ENCODE data around the gene POMT2.

The POMT2 gene

GRCh38 chr14:77276295-77276935, 44.3 kb downstream of the POMT2 start:
- TF ChIP-seq POLR2A (IDR thresholded peaks at IDR 0.05; ENCODE audit: low read depth, low read length) (no peak), PAX5 (IDR thresholded peaks at IDR 0.05; ENCODE audit: insufficient read depth, low read length, severe bottlenecking) (no peak), POLR2AphosphoS5 (IDR thresholded peaks at IDR 0.05; ENCODE audit: low read depth, low read length) (no peak), SPI1 (IDR thresholded peaks at IDR 0.05; ENCODE audit: low read depth, low read length) (no peak), TAF1 (IDR thresholded peaks at IDR 0.05; ENCODE audit: low read depth, low read length) (no peak), POU2F2 (IDR thresholded peaks at IDR 0.05; ENCODE audit: low read depth, low read length) (no peak)
- DNase-seq (ENCODE audit: insufficient read length, low spot score) (no peak), FAIRE-seq (no peak)

- DNase-seq (ENCODE audit: insufficient read length, low spot score) (no peak), FAIRE-seq (no peak)
- TF ChIP-seq POU2F2 (IDR thresholded peaks at IDR 0.05; ENCODE audit: low read depth, low read length), result no peak
- TF ChIP-seq SPI1 (IDR thresholded peaks at IDR 0.05; ENCODE audit: low read depth, low read length), result no peak
These were observed 45.1 kb downstream of the POMT2 start for GRCh38 chr14:77275601-77276017.

DNA sequence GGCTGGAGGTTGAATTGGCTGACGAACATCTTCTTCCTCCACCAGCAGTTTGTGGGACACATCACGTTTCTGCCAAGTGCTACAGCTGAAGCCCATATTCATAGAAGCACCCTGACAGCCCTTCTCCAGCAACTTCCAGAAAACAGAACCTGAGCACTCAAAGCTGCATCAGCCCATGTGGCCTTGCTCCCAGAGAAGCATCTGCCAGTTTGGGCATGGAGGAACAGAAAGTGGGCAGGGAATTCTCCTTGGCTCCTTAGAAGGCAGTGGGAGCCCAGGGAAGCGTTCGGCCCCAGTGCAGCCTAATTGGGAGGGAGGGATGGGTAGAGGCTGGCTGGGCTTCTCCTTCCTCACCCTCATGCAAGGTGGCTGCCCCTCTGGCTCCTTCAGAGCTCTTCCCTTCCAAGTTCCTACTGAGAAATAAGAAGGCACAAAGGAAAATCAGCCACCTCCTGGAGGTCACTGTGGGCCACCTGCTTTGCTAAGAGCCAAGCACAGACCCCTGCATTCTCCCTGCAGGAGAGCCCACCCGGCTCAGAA, 45.6 kb downstream of the POMT2 start:
- TF ChIP-seq POLR2AphosphoS5 (IDR thresholded peaks at IDR 0.05; ENCODE audit: low read depth, low read length), result no peak
- no peak for TF ChIP-seq PAX5 (IDR thresholded peaks at IDR 0.05; ENCODE audit: insufficient read depth, low read length, severe bottlenecking)
- no peak for TF ChIP-seq POLR2A (IDR thresholded peaks at IDR 0.05; ENCODE audit: low read depth, low read length)
- TF ChIP-seq POU2F2 (IDR thresholded peaks at IDR 0.05; ENCODE audit: low read depth, low read length), result no peak
- TF ChIP-seq TAF1 (IDR thresholded peaks at IDR 0.05; ENCODE audit: low read depth, low read length), result no peak
- TF ChIP-seq SPI1 (IDR thresholded peaks at IDR 0.05; ENCODE audit: low read depth, low read length), result no peak
- no peak for FAIRE-seq
- no peak for DNase-seq (ENCODE audit: insufficient read length, low spot score)

DNA sequence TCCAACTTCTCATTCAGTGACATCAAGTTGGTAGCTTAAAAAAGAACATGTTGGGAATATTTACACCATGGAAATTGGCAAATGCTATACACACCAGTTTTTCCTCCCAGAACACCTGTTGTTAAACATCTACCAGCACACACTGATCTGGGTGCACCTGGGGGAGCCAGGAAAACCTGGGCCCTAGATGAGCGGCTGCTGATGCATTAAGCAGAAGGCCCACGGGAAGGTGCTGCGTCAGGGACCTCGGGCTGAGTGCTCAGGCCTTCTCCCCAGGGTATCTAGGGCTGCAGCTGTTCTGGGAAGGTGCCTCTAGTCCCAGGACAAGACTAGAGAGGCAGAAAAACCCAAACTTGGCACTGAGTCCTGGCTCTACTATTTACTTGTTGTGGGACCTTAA, 46.9 kb downstream of the POMT2 start:
- DNase-seq (ENCODE audit: insufficient read length, low spot score) (no peak), FAIRE-seq (no peak)
- TF ChIP-seq SPI1 (IDR thresholded peaks at IDR 0.05; ENCODE audit: low read depth, low read length), result no peak
- no peak for TF ChIP-seq POLR2AphosphoS5 (IDR thresholded peaks at IDR 0.05; ENCODE audit: low read depth, low read length)
- no peak for TF ChIP-seq PAX5 (IDR thresholded peaks at IDR 0.05; ENCODE audit: insufficient read depth, low read length, severe bottlenecking)
- TF ChIP-seq POLR2A (IDR thresholded peaks at IDR 0.05; ENCODE audit: low read depth, low read length), result no peak
- TF ChIP-seq TAF1 (IDR thresholded peaks at IDR 0.05; ENCODE audit: low read depth, low read length), result no peak
- TF ChIP-seq POU2F2 (IDR thresholded peaks at IDR 0.05; ENCODE audit: low read depth, low read length), result no peak

DNA sequence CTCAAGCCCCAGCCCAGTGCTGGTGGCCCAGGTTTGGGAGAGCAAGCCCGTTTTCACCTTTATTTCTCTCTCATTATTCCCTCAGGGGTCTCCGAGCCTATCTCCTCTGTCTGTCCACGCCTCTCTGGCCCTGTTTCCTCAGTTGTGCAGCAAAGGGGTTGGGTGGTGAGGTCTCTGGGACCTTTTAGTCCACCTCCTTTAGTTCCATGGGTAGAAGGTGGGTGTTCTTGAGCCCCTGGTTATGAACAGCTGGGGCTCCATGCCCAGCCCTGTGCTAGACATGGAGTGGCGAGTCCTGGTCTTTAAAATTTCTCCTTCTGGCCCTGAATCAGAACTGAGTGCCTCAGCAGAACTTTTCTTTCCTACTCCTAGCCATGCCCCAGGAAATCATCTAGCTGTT, 48.4 kb downstream of the POMT2 start:
- DNase-seq (ENCODE audit: insufficient read length, low spot score) (no peak), FAIRE-seq (no peak)
- TF ChIP-seq PAX5 (IDR thresholded peaks at IDR 0.05; ENCODE audit: insufficient read depth, low read length, severe bottlenecking) (no peak), POU2F2 (IDR thresholded peaks at IDR 0.05; ENCODE audit: low read depth, low read length) (no peak), POLR2A (IDR thresholded peaks at IDR 0.05; ENCODE audit: low read depth, low read length) (no peak), TAF1 (IDR thresholded peaks at IDR 0.05; ENCODE audit: low read depth, low read length) (no peak), SPI1 (IDR thresholded peaks at IDR 0.05; ENCODE audit: low read depth, low read length) (no peak), POLR2AphosphoS5 (IDR thresholded peaks at IDR 0.05; ENCODE audit: low read depth, low read length) (no peak)

GRCh38 chr14:77271113-77271710, 49.5 kb downstream of the POMT2 start, which contains the start of gene NGB:
Gene NGB, minus strand, starts transcription at chr14:77271206. Its CDS starts 269 bp downstream, at chr14:77270937.
- no peak for TF ChIP-seq POLR2A (IDR thresholded peaks at IDR 0.05; ENCODE audit: low read depth, low read length)
- no peak for TF ChIP-seq PAX5 (IDR thresholded peaks at IDR 0.05; ENCODE audit: insufficient read depth, low read length, severe bottlenecking)
- no peak for TF ChIP-seq TAF1 (IDR thresholded peaks at IDR 0.05; ENCODE audit: low read depth, low read length)
- no peak for TF ChIP-seq SPI1 (IDR thresholded peaks at IDR 0.05; ENCODE audit: low read depth, low read length)
- TF ChIP-seq POU2F2 (IDR thresholded peaks at IDR 0.05; ENCODE audit: low read depth, low read length), result no peak
- TF ChIP-seq POLR2AphosphoS5 (IDR thresholded peaks at IDR 0.05; ENCODE audit: low read depth, low read length), result no peak
- no peak for FAIRE-seq
- DNase-seq (ENCODE audit: insufficient read length, low spot score), result no peak

GRCh38 chr14:77270361-77271112, 50.1 kb downstream of the POMT2 start:
- DNase-seq (ENCODE audit: insufficient read length, low spot score) (no peak), FAIRE-seq (no peak)
- TF ChIP-seq POLR2AphosphoS5 (IDR thresholded peaks at IDR 0.05; ENCODE audit: low read depth, low read length) (no peak), SPI1 (IDR thresholded peaks at IDR 0.05; ENCODE audit: low read depth, low read length) (no peak), POU2F2 (IDR thresholded peaks at IDR 0.05; ENCODE audit: low read depth, low read length) (no peak)

DNA sequence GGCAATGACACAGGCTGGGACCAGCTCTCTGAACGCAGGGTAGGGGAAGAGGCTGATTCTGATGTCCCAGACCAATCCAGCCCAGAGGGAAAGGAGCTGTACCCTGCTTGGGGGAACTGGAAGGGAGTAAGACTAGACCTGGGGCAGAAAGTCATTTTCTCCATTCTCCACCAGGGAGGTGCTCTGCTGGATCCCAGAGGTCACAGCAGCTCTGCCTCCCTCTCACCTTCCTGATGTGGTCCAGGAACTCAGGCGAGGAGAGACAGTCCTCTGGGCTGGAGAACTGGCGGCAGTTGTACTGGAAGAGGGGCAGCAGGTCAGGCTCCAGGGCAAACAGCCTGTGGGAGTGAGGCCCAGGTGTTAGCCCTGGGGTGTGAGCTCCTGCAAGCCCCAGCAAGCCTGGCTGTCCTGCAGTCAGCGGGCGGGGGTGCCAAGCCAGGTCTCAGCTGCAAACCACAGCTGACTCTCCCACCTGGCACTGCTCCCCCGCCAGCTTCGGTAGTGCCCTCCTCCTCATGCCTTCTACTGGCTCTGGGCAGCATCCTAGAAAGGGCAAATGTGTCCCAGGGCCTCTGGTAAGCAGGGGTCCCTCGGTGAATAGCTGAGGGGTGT, 51.6 kb downstream of the POMT2 start:
- no peak for DNase-seq (ENCODE audit: insufficient read length, low spot score)
- TF ChIP-seq TAF1 (IDR thresholded peaks at IDR 0.05; ENCODE audit: low read depth, low read length) (no peak), SPI1 (IDR thresholded peaks at IDR 0.05; ENCODE audit: low read depth, low read length) (no peak), POU2F2 (IDR thresholded peaks at IDR 0.05; ENCODE audit: low read depth, low read length) (no peak), POLR2AphosphoS5 (IDR thresholded peaks at IDR 0.05; ENCODE audit: low read depth, low read length) (no peak), POLR2A (IDR thresholded peaks at IDR 0.05; ENCODE audit: low read depth, low read length) (no peak), PAX5 (IDR thresholded peaks at IDR 0.05; ENCODE audit: insufficient read depth, low read length, severe bottlenecking) (no peak)

More for the DNA sequence above, 51.6 kb downstream of the POMT2 start:
- FAIRE-seq, result no peak

Measured in GM12891 (cell line).